GM12878 (cell line): ENCODE measurements around the gene NPR2. TPM values are rescaled to one million over a fixed set of nuclear protein-coding genes. Genes with fewer than 3 reads are reported as not detected.

Experiments
- ATAC-seq: fragments of 200-7000 bp; cut with Tn5 transposase; 3 replicates; pipeline ENCODE4 v1.9.1; 2020; ENCODE audit warnings: mild to moderate bottlenecking, moderate library complexity
- BruUV-seq: library from RNA; stranded (reverse); fragments of 400-500 nt; replicated peaks from 2 replicates; lab custom pipeline; 2021; lab: Mats Ljungman, UMichigan
- CTCF ChIA-PET: fragments of 300-600 bp; sonication (Branson Sonifier 250); formaldehyde crosslinking; extraction: SDS; loops from one replicate; lab custom pipeline; 2021; ENCODE audit warnings: inconsistent platforms; lab: Yijun Ruan, JAX
- POLR2A ChIA-PET: fragments of 350-600 bp; formaldehyde crosslinking; extraction: SDS; loops from one replicate; lab custom pipeline; 2021; ENCODE audit warnings: inconsistent platforms; lab: Charles Lee
- RAD21 ChIA-PET: fragments of 300-600 bp; sonication (Branson Sonifier 250); formaldehyde crosslinking; loops from one replicate; lab custom pipeline; 2023; ENCODE audit warnings: antibody characterized with exemption; ENCODE audit not compliant: unreplicated experiment; lab: Charles Lee
- SMC1A ChIA-PET: fragments of 300-600 bp; sonication (Branson Sonifier 250); formaldehyde crosslinking; loops from one replicate; lab custom pipeline; 2023; ENCODE audit not compliant: unreplicated experiment, uncharacterized antibody; lab: Charles Lee
- DNase-seq: peaks from one replicate; pipeline ENCODE4 v3.0.0-alpha.2; 2011; ENCODE audit warnings: low read depth, low spot score
- FAIRE-seq: peaks from 3 replicates; lab custom pipeline; 2011; peaks lifted over from hg19 to GRCh38; lab: Jason Lieb, UNC
- H2AFZ ChIP-seq: 2 replicates; pipeline ENCODE4 v1.6.0; 2011; ENCODE audit warnings: low read depth, low read length, control low read depth; ENCODE audit not compliant: control insufficient read depth
- H3K27ac ChIP-seq: 2 replicates; pipeline ENCODE4 v1.5.1; 2011; ENCODE audit warnings: control low read depth; ENCODE audit not compliant: control insufficient read depth, insufficient read depth
- H3K27me3 ChIP-seq, 2 experiments: replicated peaks in 1 of 2; 2 replicates each; pipeline versions ENCODE4 v1.6.0 to v1.6.1; 2011; ENCODE audit warnings: low read length in 1 of 2; ENCODE audit not compliant: control insufficient read depth in 2 of 2, insufficient read depth in 2 of 2
- H3K36me3 ChIP-seq, 2 experiments: 2 replicates each; pipeline ENCODE4 v1.5.1; 2011; ENCODE audit warnings: low read length in 1 of 2; ENCODE audit not compliant: control insufficient read depth in 2 of 2, insufficient read depth in 2 of 2
- H3K4me1 ChIP-seq: 2 replicates; pipeline ENCODE4 v1.6.1; 2011; ENCODE audit warnings: mild to moderate bottlenecking, low read length, moderate library complexity, mixed read lengths; ENCODE audit not compliant: control insufficient read depth, insufficient read depth
- H3K4me2 ChIP-seq: 2 replicates; pipeline ENCODE4 v1.6.0; 2011; ENCODE audit warnings: control low read depth; ENCODE audit not compliant: control insufficient read depth, insufficient read depth
- H3K4me3 ChIP-seq: fragments of 200-600 bp; sonication (generic); 2 replicates; pipeline ENCODE4 v1.5.1; 2016
- H3K79me2 ChIP-seq: 2 replicates; pipeline ENCODE4 v1.6.0; 2011; ENCODE audit warnings: low read length; ENCODE audit not compliant: control insufficient read depth, insufficient read depth
- H3K9ac ChIP-seq: 2 replicates; pipeline ENCODE4 v1.8.0; 2011; ENCODE audit warnings: low read length, control low read depth, mixed read lengths; ENCODE audit not compliant: control insufficient read depth, insufficient read depth
- H3K9me3 ChIP-seq: replicated peaks from 3 replicates; pipeline ENCODE4 v1.5.1; 2011; ENCODE audit warnings: mild to moderate bottlenecking, low read length; ENCODE audit not compliant: control insufficient read depth, insufficient read depth
- H4K20me1 ChIP-seq: 2 replicates; pipeline ENCODE4 v1.6.0; 2011; ENCODE audit not compliant: control insufficient read depth, insufficient read depth
- ASH2L ChIP-seq: fragments of 300-600, 200-600 bp; sonication (generic); IDR thresholded peaks from 2 replicates; pipeline ENCODE4 v1.6.1; 2017; ENCODE audit warnings: low read depth, mild to moderate bottlenecking, borderline replicate concordance
- BHLHE40 ChIP-seq, 2 experiments: fragments of 450-650 bp in 1 of 2; IDR thresholded peaks; 2 replicates each; pipeline ENCODE4 v1.6.1; 2011 to 2017; ENCODE audit warnings: low read depth in 2 of 2, borderline replicate concordance in 1 of 2, improper control_type of control experiment in 1 of 2, low read length in 1 of 2, mild to moderate bottlenecking in 1 of 2
- EED ChIP-seq: sonication (generic); IDR thresholded peaks from 2 replicates; pipeline ENCODE4 v1.6.1; 2016; ENCODE audit warnings: antibody characterized with exemption, low read depth
- HCFC1 ChIP-seq: fragments of 150-350 bp; IDR thresholded peaks from 2 replicates; pipeline ENCODE4 v1.6.1; 2014; ENCODE audit warnings: low read length
- RAD21 ChIP-seq: IDR thresholded peaks from 2 replicates; pipeline ENCODE4 v1.6.1; 2011; ENCODE audit warnings: mild to moderate bottlenecking, low read depth, low read length, moderate library complexity; ENCODE audit not compliant: insufficient read depth
- RAD51 ChIP-seq: fragments of 450-650 bp; IDR thresholded peaks from 2 replicates; pipeline ENCODE4 v1.6.1; 2016; ENCODE audit warnings: moderate library complexity, mild to moderate bottlenecking, inconsistent platforms
- RFX5 ChIP-seq: IDR thresholded peaks from 2 replicates; pipeline ENCODE4 v1.6.1; 2011; ENCODE audit warnings: low read depth, low read length, improper control_type of control experiment
- SPI1 ChIP-seq: IDR thresholded peaks from 2 replicates; pipeline ENCODE4 v1.6.1; 2011; ENCODE audit warnings: low read depth, mild to moderate bottlenecking, low read length, moderate library complexity, borderline replicate concordance; ENCODE audit not compliant: insufficient read depth
- SREBF2 ChIP-seq: IDR thresholded peaks from 2 replicates; pipeline ENCODE4 v1.6.1; 2012; ENCODE audit warnings: mild to moderate bottlenecking, low read length
- SUPT20H ChIP-seq: IDR thresholded peaks from 2 replicates; pipeline ENCODE4 v1.6.1; 2011; ENCODE audit warnings: low read depth, mild to moderate bottlenecking, low read length, moderate library complexity, borderline replicate concordance; ENCODE audit not compliant: control insufficient read depth
- ZNF384 ChIP-seq: IDR thresholded peaks from 2 replicates; pipeline ENCODE4 v1.6.1; 2012; ENCODE audit warnings: low read depth, mild to moderate bottlenecking, low read length, improper control_type of control experiment, borderline replicate concordance
- WGBS: methylation state at CpG from one replicate; pipeline ENCODE4 v1.1.6; 2016; ENCODE audit warnings: low lambda C conversion rate; ENCODE audit not compliant: insufficient replicate concordance, insufficient coverage; ENCODE audit errors: missing lambda C conversion rate; 5-methylcytosine and 5-hydroxymethylcytosine counted together
- in situ Hi-C: fragments of 300-500 bp; cut with MboI; formaldehyde crosslinking; loops from 9 replicates; pipeline ENCODE4 v1.14.3; 2018; ENCODE audit warnings: mixed read lengths
- intact Hi-C: fragments of 100-400 bp; cut with micrococcal nuclease; formaldehyde crosslinking; loops from one replicate; pipeline ENCODE4 v1.14.2; 2022; ENCODE audit not compliant: unreplicated experiment
- polyA plus RNA-seq, 11 experiments: library from polyadenylated mRNA; depleted of rRNA in 4 of 11; unstranded in 6 of 11; stranded (reverse) in 5 of 11; fragments of >200 nt; fragmentation: Nextera tagmentation in 4 of 11; fragmentation: Illumina TruSeq in 1 of 11; extraction: Ambion mirVana in 4 of 11; extraction: Trizol in 1 of 11; gene quantifications; 1 replicate in 1 of 11; 2 replicates in 10 of 11; pipeline versions ENCODE4 v1.2.1 to v1.2.3, GENCODE V29; 2011 to 2016; ENCODE audit warnings: inconsistent platforms in 2 of 11, missing spikeins in 2 of 11, low read depth in 1 of 11
- total RNA-seq, 4 experiments: library from RNA; depleted of rRNA in 3 of 4; stranded (reverse); fragments of >200 nt in 3 of 4; fragmentation: Illumina TruSeq in 1 of 4; extraction: Trizol in 1 of 4; gene quantifications; 2 replicates each; pipeline versions ENCODE4 v1.2.1 to v1.2.3, GENCODE V29; 2013 to 2021
- TF ChIP-seq, protein P1 (sequence below): IDR thresholded peaks from 2 replicates; pipeline ENCODE4 v1.6.1; 2011; ENCODE audit warnings: low read depth, low read length, improper control_type of control experiment, borderline replicate concordance

Gene NPR2
- total and polyA plus RNA-seq, 10 of the 15 experiments (the other 5 are each of a cell fraction or from before 2014, with no cell fraction given) = 2.0 to 20.9 (median 6.8) TPM

GRCh38 chr9:35818341-35818740, 26.9 kb downstream of the NPR2 start:
- H3K4me3 ChIP-seq = no peak overlapping the region
- no peak overlapping the region for H3K4me2 ChIP-seq
- ChIA-PET SMC1A (interaction anchor here (1.2 kb wide), 1 partner anchor 15 kb away, joined by 4 read pairs; no protein-coding TSS in a partner anchor), RAD21 (no interaction called here), CTCF (no interaction called here), POLR2A (no interaction called here)
- H3K27me3 ChIP-seq = no peaks in the 10 kb centered on the region; a peak in 1 of 4 replicates
- H3K4me1 ChIP-seq = peaks cover 10% of the 10 kb centered on the region
- TF ChIP-seq RAD21 = no peak
- TF ChIP-seq ZNF384 = no peak
- no peak for TF ChIP-seq SPI1
- no peak for TF ChIP-seq HCFC1
- TF ChIP-seq SREBF2 = no peak
- TF ChIP-seq, protein P1, sequence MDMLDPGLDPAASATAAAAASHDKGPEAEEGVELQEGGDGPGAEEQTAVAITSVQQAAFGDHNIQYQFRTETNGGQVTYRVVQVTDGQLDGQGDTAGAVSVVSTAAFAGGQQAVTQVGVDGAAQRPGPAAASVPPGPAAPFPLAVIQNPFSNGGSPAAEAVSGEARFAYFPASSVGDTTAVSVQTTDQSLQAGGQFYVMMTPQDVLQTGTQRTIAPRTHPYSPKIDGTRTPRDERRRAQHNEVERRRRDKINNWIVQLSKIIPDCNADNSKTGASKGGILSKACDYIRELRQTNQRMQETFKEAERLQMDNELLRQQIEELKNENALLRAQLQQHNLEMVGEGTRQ = no peak
- TF ChIP-seq BHLHE40 (IDR thresholded peaks at IDR 0.05; ENCODE audit: borderline replicate concordance in 1 of 2, low read depth in 2 of 2, low read length in 1 of 2) = no peak
- no peak for TF ChIP-seq ASH2L
- no peak for TF ChIP-seq SUPT20H
- TF ChIP-seq EED = no peak
- no peak for TF ChIP-seq RFX5
- TF ChIP-seq RAD51 = no peak
- H3K36me3 ChIP-seq = no peaks in the 10 kb centered on the region
- H4K20me1 ChIP-seq = no peaks in the 10 kb centered on the region
- no TSS peak for BruUV-seq
- H3K27ac ChIP-seq = no peak overlapping the region
- no peaks in the 10 kb centered on the region for H3K9me3 ChIP-seq
- intact Hi-C loops (loop anchor here (10.0 kb wide), 2 partner anchors 214 to 704 kb away; partner anchors contain the start of genes ATOSB and TESK1), in situ Hi-C loops (loop anchor here (10.0 kb wide), 1 partner anchor 714 kb away; the partner anchor contains the start of gene STOML2)
- FAIRE-seq (no peak), ATAC-seq (no peak), DNase-seq (no peak)
- H2AFZ ChIP-seq = no peak overlapping the region
- 43% methylated on average over 3 of the region's 3 CpGs for WGBS
- no peak overlapping the region for H3K9ac ChIP-seq
- peaks cover 3% of the 10 kb centered on the region for H3K79me2 ChIP-seq
